Fibroblast of skin of back (primary cell): Measurements from ENCODE around the gene ING2. TPM values are rescaled to one million over a fixed set of nuclear protein-coding genes. Genes with fewer than 3 reads are reported as not detected.
"Not testable (repeated sequence)": the region's sequence is repeated elsewhere in the genome, so short reads cannot be mapped to it uniquely, and the experiment has no call there.

ENCODE experiments used
- DNase-seq: peaks from one replicate; pipeline ENCODE4 v3.0.0-alpha.2; 2013
- polyA plus RNA-seq, 2 experiments: library from polyadenylated mRNA; unstranded; fragments of 120-200 nt; gene quantifications; one replicate each; pipeline ENCODE4 v1.2.1, GENCODE V29; 2013; ENCODE audit not compliant: insufficient read length in 2 of 2

Gene ING2
- polyA plus RNA-seq (2013, experiment 1 of 2; ENCODE audit: insufficient read length), result 12.8 TPM
- polyA plus RNA-seq (2013, experiment 2 of 2; ENCODE audit: insufficient read length), result 11.0 TPM

DNA sequence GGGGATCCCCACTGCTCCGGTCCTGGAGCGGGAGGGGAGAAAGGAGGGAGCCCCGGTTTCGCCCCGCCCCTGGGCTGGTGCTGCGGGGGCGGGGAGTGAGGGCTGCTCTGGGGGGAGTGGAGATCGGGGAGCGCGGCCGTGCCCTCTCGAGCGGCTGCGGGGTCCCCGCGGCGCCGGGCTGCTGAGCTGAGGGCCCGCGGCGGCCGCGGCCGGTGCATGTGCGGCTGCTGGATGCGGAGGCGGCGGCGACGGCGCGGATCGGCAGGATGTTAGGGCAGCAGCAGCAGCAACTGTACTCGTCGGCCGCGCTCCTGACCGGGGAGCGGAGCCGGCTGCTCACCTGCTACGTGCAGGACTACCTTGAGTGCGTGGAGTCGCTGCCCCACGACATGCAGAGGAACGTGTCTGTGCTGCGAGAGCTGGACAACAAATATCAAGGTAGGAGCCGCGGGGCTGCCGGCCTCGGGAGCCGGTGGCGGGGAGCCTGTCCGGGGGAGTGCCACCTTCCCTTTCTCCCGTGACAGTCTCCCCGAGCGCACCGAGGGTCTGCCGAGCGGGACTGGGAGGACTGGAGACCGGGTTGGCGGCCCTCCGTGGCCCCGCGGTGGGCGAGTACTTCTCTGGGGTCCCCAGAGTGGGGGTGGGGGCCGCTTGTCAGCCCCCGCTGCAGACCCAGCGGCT, at the start of gene ING2:
Gene ING2, plus strand, starts transcription at position 129 of the 681 bp plus-strand sequence. Its CDS starts 138 bp downstream, at position 267.
- no peak for DNase-seq

DNA sequence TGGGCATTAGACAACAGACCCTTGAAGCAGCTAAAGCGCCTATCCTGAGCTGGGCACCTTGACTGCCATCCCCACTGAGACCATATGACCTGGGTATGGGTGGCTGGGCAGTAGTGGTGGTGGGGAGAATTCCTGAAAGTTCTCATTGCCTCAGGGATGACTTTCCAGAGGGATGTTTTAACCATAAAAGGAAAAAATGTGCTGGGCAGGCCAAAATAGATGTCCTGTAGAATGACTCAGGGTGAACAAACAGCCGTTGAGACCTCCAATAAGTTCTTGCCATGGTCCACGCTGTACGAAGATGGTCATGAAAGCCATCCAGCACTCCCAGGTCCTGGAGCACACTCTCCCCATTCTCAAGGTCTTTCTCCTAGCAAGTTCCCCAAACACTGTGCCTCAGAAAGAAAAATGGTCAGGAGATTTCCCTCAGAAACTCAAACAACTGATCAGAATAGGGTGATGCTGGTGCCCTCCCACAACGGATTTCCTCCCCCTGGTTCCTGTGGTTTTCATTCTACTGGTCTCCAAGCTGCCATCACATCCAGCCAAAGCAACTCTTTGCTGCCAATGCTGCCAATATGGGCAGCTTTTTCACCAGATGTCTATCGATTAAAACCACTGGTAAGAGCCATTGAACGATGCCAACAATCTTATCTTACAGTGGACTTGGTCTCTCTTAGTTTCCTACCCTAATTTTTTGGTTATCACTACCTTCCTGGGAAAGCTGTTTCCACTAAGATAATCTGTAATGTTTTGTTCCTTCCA, 49.2 kb upstream of the ING2 start:
- DNase-seq, result peak; percentile 88

DNA sequence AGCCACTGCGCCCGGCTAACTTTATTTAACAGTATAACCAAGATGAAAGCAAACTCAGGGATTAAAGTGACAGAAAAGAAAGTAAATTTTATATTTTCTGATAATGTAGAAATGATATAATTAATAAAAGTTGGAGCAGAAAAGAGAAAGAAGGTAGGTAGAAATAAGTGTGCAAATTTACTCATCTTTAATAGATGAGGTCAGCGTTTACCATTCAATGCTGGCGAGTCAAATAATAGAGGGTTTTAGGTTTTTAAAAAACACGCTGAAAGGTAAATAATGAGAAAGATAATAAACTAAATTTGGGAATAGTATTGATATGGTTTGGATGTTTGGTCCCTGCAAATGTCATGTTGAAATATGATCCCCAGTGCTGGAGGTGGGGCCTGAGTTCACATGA, 46.9 kb upstream of the ING2 start:
- DNase-seq, result no peak

DNA sequence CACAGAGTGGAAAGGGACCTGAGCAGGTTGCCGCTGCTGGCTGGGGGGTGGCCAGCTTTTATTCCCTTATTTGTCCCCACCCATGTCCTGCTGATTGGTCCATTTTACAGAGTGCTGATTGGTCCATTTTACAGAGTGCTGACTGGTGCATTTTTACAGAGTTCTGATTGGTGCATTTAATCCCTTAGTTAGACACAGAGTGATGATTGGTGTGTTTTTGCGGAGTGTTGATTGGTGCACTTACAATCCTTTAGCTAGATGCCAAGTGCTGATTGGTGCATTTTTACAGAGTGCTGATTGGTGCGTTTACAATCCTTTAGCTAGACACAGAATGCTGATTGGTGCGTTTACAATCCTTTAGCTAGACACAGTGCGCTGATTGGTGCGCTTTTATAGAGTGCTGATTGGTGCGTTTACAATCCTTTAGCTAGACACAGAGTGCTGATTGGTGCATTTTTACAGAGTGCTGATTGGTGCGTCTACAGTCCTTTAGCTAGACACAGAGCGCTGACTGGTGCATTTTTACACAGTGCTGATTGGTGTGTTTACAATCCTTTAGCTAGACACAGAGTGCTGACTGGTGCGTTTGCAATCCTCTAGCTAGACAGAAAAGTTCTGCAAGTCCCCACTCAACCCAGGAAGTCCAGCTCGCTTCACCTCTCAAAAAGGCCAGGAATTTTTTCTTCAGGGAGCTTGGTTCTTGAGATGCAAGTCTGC, 40.8 kb upstream of the ING2 start:
- not testable (repeated sequence) for DNase-seq

- peak; percentile 55 for DNase-seq
Observed at GRCh38 chr4:183465879-183466278, 39.0 kb upstream of the ING2 start.

GRCh38 chr4:183467246-183467645, 37.6 kb upstream of the ING2 start:
- no peak for DNase-seq

DNA sequence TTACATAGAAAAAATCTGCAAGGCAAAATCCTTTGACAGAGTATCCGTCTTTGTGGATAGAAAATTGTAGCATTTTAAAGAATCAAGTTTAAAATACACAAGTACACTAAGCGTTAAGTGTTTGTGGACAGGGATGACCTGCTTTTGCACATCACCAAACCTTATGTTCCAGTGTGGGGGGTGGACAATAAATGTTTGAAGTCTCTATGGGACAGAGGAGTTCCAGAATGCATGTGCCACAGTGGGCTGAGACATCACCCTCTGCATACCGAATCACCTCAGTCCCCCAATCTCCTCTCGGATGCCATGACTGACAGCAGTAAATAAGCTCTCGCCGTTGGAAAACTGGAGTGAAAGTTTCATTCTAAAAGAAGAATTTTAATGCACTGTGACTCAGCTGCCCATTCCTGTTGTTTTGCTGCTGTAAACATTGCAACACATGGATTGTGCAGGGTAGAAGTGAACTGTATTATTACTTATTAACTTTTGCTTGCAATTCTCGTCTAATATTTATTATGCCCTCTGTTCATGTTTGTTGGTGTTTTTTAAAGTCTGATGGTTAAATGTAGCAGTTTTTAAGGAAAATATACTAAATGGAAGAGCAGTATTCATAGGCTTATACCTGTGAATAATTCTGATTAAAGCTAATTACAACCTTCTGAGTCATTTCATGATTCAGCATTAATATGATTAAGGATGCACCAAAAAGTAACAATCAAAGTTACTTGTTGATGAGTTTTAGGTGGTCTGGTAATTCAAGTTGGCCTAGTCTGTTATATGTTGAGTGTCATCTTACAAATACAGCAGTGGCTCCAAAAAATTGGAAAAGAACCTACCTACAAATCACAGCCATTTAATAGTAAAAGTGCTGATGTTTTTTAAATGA, 36.4 kb upstream of the ING2 start:
- no peak for DNase-seq

DNA sequence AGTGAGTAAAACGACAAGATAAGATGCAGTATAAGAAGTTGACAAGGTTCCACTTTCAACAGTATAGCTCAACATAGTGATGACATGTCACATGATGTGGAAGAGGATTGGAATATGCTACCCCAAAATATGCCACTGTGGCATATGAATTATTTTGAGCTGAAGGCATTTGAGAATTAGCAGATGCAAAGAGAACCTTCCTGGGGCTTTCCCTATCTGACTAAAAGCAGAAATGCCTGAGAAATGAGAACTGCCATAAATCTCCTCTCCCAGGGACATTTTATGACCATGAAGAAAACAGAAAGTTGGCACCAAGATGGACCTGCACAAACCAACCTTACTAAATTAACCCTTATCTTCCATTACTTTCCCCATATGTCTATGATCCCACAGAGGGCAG, 35.6 kb upstream of the ING2 start:
- no peak for DNase-seq

GRCh38 chr4:183469936-183470335, 34.9 kb upstream of the ING2 start:
- DNase-seq, result no peak

GRCh38 chr4:183470821-183471220, 34.0 kb upstream of the ING2 start:
- DNase-seq, result no peak

DNA sequence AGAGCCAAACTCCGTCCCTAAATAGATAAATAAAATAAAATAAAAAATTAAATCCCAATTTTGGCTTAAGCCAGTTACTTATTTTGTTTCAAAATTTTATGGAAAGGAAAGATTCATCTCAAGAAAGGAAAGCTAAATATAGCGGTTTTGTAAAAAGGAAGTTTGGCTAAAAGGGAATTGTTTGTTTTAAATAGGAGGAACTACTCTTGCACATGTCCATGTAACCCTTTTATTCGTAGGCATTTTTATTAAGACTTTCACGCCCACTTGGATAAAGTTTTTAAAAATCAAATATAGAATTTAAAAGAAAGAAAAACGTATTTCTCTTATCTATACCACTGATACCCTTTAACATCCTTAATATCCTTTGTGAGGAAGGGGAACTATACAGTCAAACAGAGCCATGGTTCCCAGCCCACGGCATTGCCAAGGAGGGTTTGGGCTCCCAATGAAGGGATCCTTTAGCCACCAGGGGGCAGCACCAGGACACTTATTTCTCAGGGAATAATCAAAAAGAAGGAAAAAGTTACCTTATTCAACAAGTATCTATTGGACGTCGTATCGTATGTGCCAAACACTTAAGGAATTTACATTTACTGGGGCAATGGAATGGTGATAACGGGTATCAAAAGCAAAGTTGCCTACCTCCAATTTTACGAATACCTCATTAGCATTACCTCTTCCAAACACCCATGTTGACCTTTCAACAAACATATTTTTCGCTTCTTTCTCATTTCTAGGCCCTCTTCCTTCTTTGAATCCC, 32.7 kb upstream of the ING2 start:
- DNase-seq, result peak; percentile 67

DNA sequence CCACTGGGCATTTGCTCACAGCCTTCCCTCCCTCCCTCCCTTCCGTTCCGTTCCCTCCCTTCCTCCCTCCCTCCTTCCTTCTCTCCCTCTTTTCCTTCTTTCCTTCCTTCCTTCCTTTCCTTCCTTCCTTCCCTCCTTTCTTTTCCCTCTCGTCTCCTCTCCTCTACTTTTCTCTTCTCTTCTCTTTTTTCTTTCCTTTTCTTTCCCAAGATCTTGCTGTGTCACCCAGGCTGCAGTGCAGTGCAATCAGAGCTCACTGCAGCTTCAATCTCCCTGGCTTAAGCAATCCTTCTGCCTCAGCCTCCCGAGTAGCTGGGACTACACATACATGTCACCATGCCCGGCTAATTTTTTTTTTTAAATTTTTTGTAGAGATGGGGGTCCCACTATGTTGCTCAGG, 26.7 kb upstream of the ING2 start:
- no peak for DNase-seq

DNA sequence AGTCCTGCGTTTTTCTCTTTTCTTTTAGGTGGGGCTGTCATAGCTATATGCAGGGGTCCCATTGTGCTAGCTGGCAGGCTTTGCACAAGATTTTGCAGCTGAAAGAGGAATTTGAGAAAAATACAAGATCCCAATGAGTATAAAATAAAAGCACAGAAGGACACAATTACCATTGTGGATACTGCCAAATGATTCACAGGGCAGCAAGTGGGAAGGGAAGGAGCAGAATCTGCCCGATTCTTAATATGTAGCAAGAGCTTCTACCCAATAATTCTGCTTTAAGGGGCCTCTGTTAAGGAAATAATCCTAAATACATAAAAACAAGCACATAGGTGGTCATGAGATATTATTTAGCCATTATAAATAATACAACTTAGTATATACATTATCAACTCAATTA, 25.9 kb upstream of the ING2 start:
- DNase-seq, result no peak

GRCh38 chr4:183482515-183483095, 22.3 kb upstream of the ING2 start:
- not testable (repeated sequence) for DNase-seq

- DNase-seq, result no peak
Observed at GRCh38 chr4:183483997-183484396, 20.9 kb upstream of the ING2 start.

DNA sequence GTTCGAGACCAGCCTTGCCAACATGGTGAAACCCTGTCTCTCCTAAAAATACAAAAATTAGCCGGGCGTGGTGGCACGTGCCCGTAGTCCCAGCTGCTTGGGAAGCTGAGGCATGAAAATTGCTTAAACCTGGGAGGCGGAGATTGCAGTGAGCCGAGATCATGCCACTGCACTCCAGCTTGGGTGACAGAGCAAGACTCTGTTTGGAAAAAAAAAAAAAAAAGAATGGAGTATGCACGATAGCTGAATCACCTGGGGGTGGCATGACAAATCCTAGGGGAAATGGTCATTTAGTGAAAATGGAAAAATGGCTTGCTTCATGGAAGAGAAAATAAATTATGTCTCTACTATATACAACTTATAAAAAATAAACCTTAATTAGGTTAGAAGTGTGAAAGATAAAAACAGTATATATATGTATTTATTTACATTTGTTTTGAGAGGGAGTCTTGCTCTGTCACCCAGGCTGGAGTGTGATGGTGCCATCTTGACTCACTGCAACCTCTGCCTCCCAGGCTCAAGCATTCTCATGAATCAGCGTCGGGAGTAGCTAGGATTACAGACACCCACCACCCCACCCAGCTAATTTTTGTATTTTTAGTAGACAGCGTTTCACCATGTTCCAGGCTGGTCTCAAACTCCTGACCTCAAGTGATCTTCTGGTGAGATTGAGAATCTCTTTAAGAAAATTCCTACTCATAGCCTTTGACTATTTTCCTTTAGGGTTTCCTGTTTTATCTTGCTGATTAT, 19.3 kb upstream of the ING2 start:
- peak; percentile 31 for DNase-seq

DNA sequence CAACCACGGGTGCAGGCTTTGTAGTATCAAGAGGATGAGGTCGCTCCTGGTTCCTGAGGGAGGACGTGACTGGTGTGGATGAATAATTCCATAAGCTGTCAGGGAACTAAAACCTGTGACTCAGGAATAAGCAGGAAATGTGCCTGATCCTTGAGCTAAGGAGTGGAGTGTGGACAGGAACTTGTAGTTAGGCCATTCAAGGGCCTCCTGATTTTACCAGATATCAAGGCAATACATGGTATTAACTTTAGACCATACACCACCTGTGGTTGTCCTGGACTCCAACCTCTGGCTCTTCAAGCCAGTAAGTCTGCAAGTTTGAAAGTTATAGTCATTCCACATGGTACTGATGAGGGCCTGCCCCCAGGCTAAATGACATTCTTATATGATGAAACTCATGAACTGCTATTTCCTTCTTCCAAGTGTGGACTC, 12.1 kb upstream of the ING2 start:
- DNase-seq, result peak; percentile 82

- DNase-seq, result no peak
Observed at GRCh38 chr4:183493246-183493645, 11.6 kb upstream of the ING2 start.

DNA sequence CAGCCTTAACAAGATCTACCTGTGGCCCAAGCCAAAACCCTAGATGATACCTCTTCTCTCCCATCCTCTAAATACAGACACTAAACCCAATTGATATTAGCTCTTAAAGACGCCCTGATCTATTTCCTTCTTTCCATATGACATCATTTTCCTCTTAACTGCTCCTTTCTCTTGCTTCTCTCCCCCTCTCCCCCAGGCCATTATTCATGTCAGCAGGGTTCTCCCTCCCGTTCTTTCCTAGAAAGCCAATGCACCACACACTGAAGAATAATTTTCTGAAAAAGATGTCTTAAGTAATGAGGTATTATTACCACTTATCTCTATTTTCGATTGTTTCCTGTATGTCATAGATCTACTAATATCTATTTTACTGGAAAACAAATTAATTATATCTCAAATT, 9.7 kb upstream of the ING2 start:
- DNase-seq, result no peak

- no peak for DNase-seq
Observed at GRCh38 chr4:183499389-183499788, 5.5 kb upstream of the ING2 start.
